ENCODE measurements around the gene ATP1A4.

The ATP1A4 gene

DNA sequence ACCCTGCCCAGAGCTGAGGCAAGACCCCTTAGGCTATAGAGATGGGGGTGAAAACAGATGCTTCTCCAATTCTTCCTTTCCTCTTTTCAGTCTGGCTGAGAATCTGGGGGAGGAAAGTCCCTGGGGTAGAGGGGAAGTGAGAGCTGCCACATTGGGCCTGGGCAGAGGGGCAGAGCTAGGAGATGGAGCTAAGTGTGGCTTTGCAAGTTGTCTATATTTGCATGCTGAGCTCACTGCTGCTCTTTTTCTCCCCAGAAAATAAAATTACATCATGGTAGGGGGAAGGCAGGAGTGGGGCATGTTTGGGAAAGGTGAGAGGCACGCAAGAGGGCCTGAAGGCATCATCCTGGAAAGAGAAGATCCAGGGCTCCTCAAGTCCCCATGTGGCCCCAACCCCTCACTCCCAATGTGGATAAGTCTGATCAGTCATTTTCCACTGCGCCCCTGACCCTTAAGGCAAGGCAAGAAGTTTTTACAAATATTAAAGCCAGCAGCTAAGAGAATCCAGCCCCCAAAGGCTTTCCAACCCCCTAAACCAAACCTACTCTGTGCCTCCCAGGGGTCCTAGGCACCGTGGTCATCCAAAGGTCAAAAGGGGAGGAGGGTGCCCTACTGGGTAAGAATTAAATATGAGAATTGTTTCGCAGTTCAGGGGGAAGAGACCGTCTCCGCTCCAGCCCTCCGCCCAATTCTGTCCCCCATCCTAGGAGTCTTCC lies 53.3 kb downstream of the ATP1A4 start:
- in situ Hi-C loops (cut with MboI; ENCODE audit: low sequenced_read_pairs) = no loop called here

DNA sequence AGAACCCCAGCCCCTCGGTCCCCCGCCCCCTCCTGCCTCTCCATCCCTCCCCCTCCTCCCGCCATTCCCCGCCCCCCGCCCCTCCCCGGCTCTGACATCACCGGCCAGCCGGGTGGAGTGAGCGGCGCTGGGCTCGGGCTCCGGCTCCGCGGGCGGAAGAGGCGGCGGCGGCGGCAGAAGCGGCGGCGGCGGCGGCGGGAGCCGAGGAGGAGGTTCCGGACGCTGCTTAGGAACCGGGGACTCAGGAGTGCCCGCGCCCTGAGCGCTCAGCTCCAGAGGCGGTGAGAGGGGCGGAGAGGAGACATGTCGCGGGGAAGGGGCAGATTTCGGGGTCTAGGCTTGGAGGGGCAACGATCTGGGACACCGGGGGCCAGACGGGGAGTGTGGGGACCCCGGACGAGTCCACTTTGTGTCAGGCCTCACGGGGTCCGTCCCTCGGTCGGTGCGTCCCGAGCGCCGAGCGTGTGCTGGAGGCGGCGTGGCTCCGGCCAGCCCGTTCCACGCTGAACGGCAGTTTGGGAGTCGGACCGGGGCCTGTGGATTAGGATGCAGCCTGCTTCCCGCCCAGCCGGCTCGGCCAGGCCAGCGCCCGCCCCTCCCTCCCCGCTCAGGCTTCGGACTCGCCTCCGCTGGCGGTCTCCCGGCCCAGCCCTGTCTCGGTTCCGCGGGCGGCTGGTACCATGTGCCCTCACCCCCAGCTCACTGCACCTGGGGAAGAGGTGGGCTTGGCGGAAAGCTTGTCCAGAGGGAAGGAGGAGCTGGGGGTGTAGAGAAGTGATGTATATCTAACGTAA lies 54.0 kb downstream of the ATP1A4 start, which contains the start of gene PEA15:
Gene PEA15, plus strand, starts transcription at position 143 of the 794 bp plus-strand sequence. CDS start 6,161 bp downstream, outside the sequence.
- in situ Hi-C loops (cut with MboI; ENCODE audit: low sequenced_read_pairs) = no loop called here

DNA sequence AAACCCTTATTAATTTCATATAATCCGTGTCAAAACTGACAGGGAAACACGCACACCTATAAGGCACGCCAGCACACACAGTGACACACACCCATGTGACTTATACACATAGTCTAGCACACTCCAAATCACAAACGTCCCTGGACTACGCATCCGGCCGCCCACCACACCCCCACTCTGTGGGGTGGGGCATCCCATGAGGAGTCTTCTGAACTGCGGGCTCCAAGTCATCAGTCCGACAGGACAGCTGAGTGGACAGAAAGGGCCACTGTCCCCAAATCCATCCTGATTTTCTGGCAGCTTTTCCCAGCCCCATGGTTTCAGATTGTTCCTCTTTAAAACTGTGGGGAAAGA lies 54.6 kb downstream of the ATP1A4 start:
- in situ Hi-C loops (cut with MboI; ENCODE audit: low sequenced_read_pairs) = no loop called here

DNA sequence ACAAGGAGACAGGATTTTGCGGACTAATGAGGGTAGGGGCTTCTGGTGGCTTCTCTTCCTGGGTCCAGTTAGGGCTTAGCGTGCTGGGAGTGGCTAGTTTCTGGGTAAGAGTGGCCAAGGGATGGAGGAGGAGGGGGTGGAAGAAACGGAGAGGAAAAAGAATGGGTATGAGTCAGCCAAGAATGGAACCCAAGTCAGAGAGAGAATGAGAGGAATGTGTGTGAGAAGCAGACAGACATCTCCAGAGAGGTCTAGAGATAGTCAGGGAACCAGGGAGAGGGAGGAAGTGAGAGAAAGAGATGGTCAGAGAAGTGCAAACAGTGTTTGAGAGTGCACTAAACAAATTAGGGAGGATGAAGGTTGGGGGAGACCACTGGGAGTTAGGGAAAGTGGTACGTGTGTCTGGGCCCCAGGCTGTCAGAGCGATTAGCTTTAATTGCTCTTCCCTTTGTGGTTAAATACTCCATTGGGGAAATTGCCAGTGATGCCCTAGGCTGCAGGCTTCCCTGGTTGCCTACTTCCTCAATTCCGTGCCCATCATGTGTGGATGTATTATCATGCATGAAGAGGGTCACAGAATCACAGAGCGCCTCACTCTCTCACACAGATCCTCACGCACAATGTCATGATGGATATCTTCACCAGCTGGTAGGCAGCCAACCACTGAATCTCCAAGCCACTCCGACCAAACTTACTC lies 55.2 kb downstream of the ATP1A4 start:
- in situ Hi-C loops (cut with MboI; ENCODE audit: low sequenced_read_pairs) = no loop called here

DNA sequence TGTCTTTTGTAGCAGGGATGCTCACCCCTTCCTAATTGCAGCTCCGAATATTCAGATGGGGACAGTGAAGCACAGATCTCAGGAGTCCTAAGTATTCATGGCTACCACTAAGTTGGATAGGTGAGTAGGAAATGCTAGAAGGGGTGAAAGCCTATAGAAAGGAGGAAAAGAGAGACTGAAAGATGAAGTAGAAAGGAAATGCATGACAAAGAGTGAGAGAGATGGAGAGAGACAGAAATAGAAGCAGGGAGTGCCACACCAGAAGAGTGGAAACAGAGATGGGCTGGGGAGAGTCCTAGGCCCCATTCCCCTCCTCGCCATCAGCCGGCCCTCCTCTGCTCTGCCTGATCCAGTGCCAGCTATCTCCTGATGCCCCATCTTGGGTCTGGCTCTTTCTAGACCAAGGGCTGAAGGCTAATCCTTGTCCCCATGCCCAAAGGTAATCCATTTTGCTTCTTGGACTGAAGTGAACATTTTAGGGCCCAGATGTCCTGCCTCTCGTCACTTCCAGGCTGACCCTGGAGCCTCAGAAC lies 55.8 kb downstream of the ATP1A4 start:
- in situ Hi-C loops (cut with MboI; ENCODE audit: low sequenced_read_pairs) = no loop called here

DNA sequence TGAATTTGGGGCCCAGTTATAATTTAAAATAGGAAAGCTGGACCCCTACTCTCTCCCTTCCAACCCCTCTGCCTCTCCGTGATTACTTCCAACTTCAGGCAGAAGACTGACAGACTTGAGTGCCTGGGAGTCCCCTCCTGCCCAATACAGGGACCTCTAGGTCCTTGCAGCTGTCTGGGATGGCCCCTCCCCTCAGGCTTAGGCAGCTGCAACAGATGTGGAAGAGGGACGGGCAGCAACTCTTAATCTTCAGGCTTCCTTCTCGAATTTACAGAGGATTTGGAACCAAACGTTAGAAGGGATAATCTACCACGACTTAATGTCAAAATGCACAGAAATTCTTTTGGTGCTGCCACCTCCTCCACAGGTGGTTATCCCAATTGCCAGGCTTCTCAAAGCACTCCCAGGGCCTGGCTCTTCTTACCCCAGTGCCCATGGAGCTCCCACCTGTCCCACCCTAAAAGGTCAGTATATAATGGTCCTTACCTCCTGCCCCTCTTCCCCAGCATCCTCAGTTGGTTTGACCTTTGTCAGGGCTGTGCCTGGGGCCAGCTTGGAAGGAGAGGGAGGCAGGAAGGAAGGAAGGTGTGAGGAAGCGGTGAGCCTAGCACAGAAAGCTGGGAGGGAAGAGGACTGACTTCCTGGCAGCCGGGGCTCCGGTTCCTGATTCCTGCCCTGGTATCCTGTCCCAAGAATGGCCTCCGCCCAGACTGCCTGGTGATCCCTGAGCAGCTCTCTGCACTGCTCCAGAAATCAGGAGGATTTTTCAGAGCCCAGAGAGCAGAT lies 56.6 kb downstream of the ATP1A4 start:
- in situ Hi-C loops (cut with MboI; ENCODE audit: low sequenced_read_pairs) = no loop called here

DNA sequence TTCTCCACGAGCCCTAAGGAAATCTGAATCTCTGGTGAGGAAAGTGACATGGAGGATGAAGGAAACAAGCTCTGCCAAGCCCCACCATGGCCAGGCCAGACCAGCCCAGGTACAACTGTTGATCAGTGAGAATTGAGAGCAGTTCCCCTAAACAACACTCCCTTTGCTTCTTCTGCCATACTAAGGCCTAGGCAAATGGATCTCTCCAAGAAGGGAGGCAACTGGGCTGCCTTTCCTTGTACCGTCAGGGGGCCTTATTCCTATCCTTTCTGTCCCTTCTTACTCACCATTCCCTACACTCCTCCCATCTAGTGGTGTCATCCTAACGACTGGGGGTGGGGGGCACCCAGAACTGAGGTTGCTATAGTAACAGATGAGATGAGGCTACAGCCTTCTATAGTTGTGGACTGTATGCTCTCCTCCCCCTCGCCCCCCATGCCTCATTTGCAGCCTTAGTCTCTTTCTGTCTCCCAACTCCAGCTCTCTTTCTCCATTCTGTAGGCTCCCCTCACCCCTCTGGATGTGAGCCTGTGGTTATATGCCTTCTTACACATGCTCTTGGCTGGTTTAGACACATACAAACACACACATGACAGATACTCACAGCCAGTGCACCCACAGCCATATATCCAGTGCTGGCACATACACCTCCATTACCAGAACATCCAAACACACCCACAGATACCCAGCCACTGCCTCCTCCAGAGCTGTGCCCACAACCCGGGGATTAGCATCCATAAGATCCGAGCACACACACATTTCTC lies 57.3 kb downstream of the ATP1A4 start:
- in situ Hi-C loops (cut with MboI; ENCODE audit: low sequenced_read_pairs) = no loop called here

DNA sequence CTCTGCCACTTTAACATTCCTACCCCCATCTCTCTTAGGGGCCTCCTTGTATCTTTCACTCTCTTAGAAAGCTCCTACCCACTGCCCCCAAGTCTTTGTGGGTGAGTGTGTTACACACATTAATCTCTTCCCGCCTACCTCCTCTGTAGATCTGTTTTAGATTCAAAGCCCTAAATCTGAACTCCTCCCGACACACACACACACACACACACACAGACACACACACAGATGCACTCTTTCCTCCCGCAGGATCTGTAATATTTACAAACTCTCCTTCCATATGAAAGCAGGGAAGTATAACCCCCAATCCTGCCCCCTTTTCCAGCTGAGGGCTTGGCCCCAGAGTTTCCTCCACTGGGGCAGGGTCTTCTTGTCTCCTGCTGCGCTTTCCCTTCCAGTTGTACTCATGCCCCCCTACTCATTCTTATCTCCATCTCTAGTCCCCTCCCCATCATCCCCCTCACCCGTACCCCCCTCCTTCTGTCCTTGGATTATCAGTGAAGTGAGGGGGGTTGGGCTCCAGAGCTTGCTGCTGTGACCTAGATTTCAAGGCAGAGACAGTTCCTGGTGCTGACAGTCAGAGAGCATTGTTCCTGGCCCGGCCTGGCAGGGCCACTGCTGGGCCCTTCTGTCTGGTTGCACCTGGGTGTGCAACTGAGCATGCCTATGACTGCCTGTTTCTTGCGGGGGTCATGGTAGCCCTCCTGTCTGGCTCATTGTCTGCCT lies 58.1 kb downstream of the ATP1A4 start:
- in situ Hi-C loops (cut with MboI; ENCODE audit: low sequenced_read_pairs) = no loop called here

DNA sequence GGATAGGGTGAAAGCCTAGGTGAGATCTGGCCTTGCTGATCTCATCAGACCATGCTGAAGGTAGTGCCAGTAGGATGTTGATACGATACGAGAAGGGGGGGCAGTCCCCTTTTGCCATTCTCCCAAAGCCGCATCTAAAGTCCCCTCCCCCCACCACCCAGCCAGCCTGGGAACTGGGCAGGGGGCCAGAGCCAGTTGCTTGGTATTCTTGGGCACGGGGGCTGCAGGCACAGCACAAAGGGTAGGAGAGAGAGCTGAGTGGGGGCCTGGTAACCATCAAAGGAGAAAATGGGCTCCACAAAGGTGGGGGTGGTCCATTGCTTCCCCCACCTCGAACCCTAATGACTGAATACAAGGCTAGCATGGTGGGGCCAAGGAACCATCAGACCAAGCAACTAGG lies 59.2 kb downstream of the ATP1A4 start:
- in situ Hi-C loops (cut with MboI; ENCODE audit: low sequenced_read_pairs) = no loop called here

DNA sequence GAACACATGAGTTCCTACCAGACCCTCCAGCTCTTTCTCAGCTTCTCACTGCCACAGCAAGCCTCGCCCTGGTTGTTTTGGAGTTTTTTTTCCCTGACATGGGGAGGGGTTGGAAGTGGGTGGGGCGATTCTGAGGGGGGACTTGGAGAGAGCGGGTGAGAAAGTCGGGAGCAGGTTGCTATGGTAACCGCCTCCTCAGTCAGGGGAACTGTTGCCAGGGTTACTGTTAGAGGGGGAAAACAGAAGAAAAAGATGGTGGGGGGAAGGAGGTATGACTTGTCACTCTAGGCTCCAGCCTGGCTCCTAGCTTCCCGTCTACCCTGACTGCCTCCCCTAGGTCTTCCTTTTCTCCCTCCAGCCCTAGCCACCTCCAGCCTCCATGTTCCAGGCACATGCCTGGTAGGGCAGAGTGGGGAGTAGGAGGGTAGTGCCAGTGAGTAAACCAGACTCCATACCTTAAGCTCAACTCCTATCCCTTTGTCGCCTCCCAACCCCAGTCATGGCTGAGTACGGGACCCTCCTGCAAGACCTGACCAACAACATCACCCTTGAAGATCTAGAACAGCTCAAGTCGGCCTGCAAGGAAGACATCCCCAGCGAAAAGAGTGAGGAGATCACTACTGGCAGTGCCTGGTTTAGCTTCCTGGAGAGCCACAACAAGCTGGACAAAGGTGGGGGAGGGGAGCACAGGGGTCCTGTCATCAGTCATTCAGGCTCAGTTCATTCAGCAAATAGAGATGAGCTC lies 59.8 kb downstream of the ATP1A4 start:
- in situ Hi-C loops (cut with MboI; ENCODE audit: low sequenced_read_pairs) = no loop called here

DNA sequence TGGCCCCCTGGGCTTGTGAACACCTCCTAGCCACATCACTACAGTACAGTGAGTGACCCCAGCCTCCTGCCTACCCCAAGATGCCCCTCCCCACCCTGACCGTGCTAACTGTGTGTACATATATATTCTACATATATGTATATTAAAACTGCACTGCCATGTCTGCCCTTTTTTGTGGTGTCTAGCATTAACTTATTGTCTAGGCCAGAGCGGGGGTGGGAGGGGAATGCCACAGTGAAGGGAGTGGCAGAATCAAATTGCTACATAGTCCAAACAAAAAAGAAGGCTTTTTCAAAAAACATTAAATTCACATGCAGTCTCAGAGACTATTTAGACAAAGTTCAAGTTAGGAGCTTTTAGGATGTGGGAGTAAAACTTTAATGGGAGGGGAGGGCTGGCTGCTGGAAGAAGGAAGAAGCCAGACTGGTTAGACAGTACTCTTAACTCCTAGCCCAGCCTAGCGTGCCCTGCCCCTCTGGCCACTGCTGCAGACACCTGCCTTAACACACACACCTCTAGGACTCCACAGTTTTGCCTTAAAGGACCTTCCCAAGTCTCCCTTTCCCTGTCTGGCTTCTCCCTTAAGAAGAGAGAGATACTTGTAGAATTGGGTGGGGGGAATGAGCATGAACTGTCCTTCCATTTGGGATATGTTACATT lies 63.2 kb downstream of the ATP1A4 start:
- in situ Hi-C loops (cut with MboI; ENCODE audit: low sequenced_read_pairs) = no loop called here

DNA sequence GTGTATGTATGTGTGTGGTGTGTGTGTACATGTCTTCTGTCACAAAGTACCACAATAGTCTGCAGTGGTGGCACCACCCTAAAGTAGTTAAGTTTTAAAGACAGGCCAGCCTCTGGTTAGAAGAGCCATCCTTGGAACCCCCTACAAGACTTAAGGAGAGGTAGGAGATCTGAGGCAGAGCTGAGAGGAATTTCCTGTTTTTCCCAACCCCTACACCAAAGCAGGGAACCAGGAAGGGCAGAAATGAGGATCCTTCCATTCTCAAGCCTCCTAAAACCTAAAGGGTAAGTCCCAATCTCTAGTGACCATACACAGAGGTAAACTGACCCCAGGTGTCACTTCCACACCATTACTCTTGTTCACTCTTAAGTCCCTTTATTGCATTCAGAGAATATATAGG lies 64.9 kb downstream of the ATP1A4 start:
- in situ Hi-C loops (cut with MboI; ENCODE audit: low sequenced_read_pairs) = no loop called here

DNA sequence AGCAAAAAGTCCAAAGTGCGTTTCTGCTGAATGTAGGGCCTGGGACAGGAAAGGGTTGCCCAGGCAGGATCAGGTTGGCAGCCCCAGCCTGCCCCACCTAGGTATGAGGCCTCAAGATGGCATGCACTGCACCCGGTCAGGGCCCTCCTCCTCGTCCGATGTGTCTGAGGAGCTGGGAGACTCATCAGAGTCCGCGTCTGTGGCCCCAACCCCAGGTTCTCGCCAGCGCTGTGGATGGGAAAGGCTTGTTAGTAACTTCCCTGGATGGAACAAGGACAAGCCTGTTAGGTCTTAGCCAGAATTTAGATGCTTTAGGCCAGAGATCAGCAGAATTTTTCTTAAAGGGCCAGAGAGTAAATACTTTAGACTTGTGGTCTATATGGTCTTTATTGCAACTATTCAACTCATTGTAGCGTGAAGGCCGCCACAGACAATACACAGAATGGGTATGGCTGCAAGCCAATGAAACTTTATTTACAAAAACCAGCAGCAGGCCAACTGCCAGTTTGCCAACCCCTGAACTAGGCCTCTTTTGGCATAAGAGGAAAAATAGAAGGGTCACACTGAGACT lies 66.2 kb downstream of the ATP1A4 start:
- in situ Hi-C loops (cut with MboI; ENCODE audit: low sequenced_read_pairs) = no loop called here

DNA sequence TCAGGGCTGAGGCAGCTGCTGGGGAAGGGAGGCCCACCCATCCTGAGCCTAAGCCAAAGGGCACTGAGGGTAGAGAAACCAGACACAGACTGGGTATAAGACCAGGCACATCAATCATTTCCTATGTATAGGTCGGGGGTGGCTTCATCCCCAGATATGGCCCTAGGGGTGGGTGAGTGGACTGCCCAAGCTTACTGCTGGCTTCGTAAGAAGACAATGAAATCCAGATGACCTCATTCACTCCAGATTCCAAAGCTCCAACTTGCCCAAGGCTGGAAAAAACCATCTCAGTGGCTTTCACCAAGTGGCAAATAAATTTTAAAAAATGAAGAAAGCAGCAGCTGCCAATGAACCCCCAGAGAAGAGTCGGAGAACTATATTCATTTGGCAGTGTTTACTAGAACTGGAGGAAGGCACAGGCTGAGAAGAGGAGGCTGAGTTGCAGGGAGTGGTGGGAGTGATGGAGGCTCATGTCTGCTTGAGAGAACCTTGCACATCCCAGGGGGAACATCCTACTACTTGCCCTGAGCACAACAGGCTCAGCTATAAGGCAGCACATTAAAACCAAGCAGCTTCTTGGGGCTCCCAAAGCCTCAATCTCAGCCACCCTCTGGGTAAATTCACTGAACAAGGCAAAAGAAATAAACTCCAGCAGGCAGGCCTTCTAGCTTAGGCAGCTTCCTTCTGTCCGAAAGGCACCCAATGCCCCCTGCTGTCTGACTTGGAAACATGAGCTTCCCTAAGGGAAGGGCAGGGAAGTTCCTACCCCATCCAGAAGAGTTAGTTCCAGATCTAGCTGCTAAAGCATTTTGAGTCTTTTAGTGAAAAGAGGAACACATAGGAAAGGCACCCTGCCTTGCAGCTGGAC lies 67.9 kb downstream of the ATP1A4 start:
- in situ Hi-C loops (cut with MboI; ENCODE audit: low sequenced_read_pairs) = no loop called here

DNA sequence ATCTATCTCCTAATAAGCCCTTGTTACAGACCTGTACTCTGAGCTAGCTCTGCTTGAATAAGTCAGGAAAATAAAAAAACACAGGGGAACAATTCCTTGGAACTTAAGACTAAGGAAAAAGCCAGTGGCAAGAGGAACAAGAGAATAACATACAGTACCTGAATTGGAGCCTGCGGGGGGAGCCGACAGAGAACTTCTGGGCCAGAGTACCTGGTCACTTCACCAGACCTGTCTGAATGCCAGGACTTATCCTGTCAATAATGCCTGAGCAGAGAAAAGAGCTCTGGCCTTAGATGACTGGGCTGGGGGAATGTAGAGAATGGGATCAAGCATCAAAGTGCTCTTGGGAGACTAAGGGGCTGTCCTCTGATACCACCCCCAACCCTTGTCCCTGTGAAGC lies 68.9 kb downstream of the ATP1A4 start:
- in situ Hi-C loops (cut with MboI; ENCODE audit: low sequenced_read_pairs) = no loop called here

DNA sequence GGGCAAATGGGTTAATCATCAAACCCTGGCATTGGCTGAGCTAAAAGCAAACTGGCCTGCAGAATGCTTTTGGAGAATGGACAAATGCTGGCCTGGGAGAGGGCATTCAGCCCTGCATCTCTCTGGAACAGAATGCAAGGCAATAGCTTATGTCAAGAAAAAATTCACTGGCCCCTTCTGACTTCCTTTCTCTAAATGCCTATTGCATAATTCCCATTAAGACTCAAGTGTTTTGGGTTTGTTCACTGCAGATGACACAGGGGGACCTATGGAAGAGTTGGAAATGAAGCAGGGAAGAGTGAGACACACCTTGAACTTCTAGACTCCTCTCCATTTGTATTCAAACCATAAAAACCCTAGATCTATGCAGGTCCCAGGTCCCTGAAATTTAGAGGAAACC lies 69.7 kb downstream of the ATP1A4 start:
- in situ Hi-C loops (cut with MboI; ENCODE audit: low sequenced_read_pairs) = no loop called here

DNA sequence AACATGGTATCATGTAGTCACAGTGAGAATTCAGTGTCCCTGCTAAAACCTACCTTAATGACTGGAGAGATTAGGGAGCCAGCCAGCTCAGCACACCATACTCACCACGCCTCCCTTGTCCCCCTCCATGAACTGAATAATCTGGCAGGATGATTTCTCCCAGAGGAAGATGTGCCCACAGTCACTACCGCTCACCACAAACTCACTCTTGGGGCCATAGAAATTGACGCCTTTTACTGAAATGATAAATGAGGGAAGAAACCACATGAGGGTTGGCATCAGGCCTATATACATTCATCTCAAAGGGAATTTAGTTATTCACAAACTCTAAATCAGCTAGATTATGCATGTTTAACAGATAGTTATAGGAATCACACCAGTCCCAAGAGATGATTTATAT lies 71.1 kb downstream of the ATP1A4 start:
- in situ Hi-C loops (cut with MboI; ENCODE audit: low sequenced_read_pairs) = no loop called here

All from HL-60/S4 treated with phorbol 12-myristate 13-acetate at 8.2 ng/mL for 4 days and 3 days (cell line).